ENCODE results near the gene FARS2.

GRCh38 chr6:5471637-5472398 lies 210.5 kb downstream of the FARS2 start:
- TF ChIP-seq CTCF (IDR thresholded peaks at IDR 0.05) (no peak), POLR2AphosphoS5 (IDR thresholded peaks at IDR 0.05) (no peak), POLR2A (IDR thresholded peaks at IDR 0.05) (no peak), EP300 (IDR thresholded peaks at IDR 0.05) (no peak)
